Calu3 (cell line): ENCODE measurements around the gene RAB1A. TPM values are rescaled to one million over a fixed set of nuclear protein-coding genes. Genes with fewer than 3 reads are reported as not detected.
A peak's percentile ranks its signal among the peaks of the same experiment; 100 is the strongest.

Experiments used
- BruUV-seq: library from RNA; stranded (reverse); fragments of 400-500 nt; replicated peaks from 2 replicates; lab custom pipeline; 2021; lab: Mats Ljungman, UMichigan
- CTCF ChIA-PET: fragments of 300-600 bp; sonication (Branson Sonifier 250); formaldehyde crosslinking; loops from one replicate; lab custom pipeline; 2022; ENCODE audit warnings: antibody characterized with exemption; lab: Charles Lee
- DNase-seq: peaks from one replicate; pipeline ENCODE4 v3.0.0; 2022
- H3K27ac Mint-ChIP-seq: one replicate; pipeline ENCODE4 v1.8.0; 2022; ENCODE audit warnings: mixed read lengths; ENCODE audit not compliant: unreplicated experiment
- H3K27me3 Mint-ChIP-seq: one replicate; pipeline ENCODE4 v1.8.0; 2022; ENCODE audit warnings: mixed read lengths; ENCODE audit not compliant: unreplicated experiment
- H3K36me3 Mint-ChIP-seq: one replicate; pipeline ENCODE4 v1.8.0; 2022; ENCODE audit warnings: mild to moderate bottlenecking, moderate library complexity, mixed read lengths; ENCODE audit not compliant: insufficient read depth, unreplicated experiment
- H3K4me1 Mint-ChIP-seq: one replicate; pipeline ENCODE4 v1.8.0; 2022; ENCODE audit warnings: mild to moderate bottlenecking, low read depth, mixed read lengths; ENCODE audit not compliant: unreplicated experiment
- H3K4me3 Mint-ChIP-seq: one replicate; pipeline ENCODE4 v1.8.0; 2022; ENCODE audit warnings: mild to moderate bottlenecking, low read depth, moderate library complexity, mixed read lengths; ENCODE audit not compliant: unreplicated experiment
- H3K9me3 Mint-ChIP-seq: one replicate; pipeline ENCODE4 v1.8.0; 2022; ENCODE audit warnings: low read depth, mixed read lengths; ENCODE audit not compliant: unreplicated experiment
- intact Hi-C: fragments of 100-400 bp; cut with micrococcal nuclease; formaldehyde crosslinking; loops from one replicate; pipeline ENCODE4 v1.10.0; 2022; ENCODE audit not compliant: unreplicated experiment
- total RNA-seq: library from RNA; stranded (reverse); gene quantifications from 2 replicates; pipeline ENCODE4 v1.2.3, GENCODE V29; 2022
- TF ChIP-seq, protein P1 (sequence below): fragments of 200-600 bp; IDR thresholded peaks from one replicate; pipeline ENCODE4 v1.8.0; 2022; ENCODE audit warnings: antibody characterized with exemption; ENCODE audit not compliant: unreplicated experiment

The RAB1A gene
- total RNA-seq, 1 experiment from 2014 or later = 148 TPM

DNA sequence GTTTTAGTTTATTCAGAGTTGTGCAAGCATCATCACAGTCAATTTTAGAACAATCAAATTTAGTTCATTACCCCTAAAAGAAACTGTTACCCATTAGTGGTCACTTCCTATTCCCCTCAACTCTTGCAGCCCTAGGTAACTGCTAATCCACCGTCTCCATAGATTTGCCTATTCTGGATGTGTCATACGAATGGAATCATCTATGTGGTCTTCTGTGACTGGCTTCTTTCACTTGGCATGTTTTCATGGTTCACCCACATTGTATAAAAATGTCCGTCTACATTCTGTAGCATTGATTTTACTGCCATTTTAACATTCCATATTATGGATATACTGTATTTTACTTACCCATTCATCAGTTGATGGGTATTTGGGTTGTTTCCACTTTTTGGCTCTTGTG, 79.0 kb downstream of the RAB1A start:
- TF ChIP-seq, protein P1, sequence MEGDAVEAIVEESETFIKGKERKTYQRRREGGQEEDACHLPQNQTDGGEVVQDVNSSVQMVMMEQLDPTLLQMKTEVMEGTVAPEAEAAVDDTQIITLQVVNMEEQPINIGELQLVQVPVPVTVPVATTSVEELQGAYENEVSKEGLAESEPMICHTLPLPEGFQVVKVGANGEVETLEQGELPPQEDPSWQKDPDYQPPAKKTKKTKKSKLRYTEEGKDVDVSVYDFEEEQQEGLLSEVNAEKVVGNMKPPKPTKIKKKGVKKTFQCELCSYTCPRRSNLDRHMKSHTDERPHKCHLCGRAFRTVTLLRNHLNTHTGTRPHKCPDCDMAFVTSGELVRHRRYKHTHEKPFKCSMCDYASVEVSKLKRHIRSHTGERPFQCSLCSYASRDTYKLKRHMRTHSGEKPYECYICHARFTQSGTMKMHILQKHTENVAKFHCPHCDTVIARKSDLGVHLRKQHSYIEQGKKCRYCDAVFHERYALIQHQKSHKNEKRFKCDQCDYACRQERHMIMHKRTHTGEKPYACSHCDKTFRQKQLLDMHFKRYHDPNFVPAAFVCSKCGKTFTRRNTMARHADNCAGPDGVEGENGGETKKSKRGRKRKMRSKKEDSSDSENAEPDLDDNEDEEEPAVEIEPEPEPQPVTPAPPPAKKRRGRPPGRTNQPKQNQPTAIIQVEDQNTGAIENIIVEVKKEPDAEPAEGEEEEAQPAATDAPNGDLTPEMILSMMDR = no peak
- BruUV-seq = no TSS peak
- CTCF ChIA-PET = no interaction called here
- H3K27ac Mint-ChIP-seq = no peak overlapping the region
- peaks cover 8% of the 10 kb centered on the region for H3K36me3 Mint-ChIP-seq
- DNase-seq = no peak
- intact Hi-C loops = no loop called here
- H3K4me3 Mint-ChIP-seq = no peak overlapping the region
- H3K4me1 Mint-ChIP-seq = no peaks in the 10 kb centered on the region
- no peaks in the 10 kb centered on the region for H3K9me3 Mint-ChIP-seq
- H3K27me3 Mint-ChIP-seq = no peaks in the 10 kb centered on the region

DNA sequence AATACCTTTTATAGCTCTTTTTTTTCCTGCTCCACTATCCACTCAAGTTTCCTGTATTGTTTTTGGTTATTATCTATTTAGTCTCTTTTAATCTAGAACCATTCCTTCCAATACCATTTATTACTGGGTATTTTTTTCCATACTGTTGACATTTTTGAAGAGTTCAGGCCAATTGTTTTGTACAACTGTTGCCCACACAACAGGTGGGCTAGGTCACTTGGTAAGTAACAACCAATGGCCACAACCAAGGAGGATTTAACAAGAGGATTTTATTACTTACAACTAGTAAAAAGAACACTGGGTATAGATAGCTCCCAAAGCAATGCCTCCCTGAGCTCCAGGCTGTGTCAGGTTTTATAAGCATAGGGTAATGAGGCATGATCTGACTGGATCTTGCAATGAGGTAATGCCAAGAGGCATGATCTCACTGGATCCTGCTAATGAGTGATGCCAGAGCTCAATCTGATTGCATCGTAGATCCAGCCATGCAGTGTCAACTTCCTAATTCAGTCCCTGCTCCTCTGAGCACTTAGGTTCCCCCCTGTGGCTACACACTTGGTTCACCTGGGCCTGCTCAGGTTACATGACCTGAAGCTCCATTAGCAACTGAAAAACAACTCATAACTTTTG, 80.8 kb downstream of the RAB1A start:
- CTCF ChIA-PET = no interaction called here
- H3K27me3 Mint-ChIP-seq = no peaks in the 10 kb centered on the region
- peaks cover 4% of the 10 kb centered on the region for H3K9me3 Mint-ChIP-seq
- no peak overlapping the region for H3K4me3 Mint-ChIP-seq
- TF ChIP-seq, protein P1 = no peak
- H3K4me1 Mint-ChIP-seq = no peaks in the 10 kb centered on the region
- no peak overlapping the region for H3K27ac Mint-ChIP-seq
- BruUV-seq = no TSS peak
- no peak for DNase-seq
- no peaks in the 10 kb centered on the region for H3K36me3 Mint-ChIP-seq
- intact Hi-C loops = no loop called here

DNA sequence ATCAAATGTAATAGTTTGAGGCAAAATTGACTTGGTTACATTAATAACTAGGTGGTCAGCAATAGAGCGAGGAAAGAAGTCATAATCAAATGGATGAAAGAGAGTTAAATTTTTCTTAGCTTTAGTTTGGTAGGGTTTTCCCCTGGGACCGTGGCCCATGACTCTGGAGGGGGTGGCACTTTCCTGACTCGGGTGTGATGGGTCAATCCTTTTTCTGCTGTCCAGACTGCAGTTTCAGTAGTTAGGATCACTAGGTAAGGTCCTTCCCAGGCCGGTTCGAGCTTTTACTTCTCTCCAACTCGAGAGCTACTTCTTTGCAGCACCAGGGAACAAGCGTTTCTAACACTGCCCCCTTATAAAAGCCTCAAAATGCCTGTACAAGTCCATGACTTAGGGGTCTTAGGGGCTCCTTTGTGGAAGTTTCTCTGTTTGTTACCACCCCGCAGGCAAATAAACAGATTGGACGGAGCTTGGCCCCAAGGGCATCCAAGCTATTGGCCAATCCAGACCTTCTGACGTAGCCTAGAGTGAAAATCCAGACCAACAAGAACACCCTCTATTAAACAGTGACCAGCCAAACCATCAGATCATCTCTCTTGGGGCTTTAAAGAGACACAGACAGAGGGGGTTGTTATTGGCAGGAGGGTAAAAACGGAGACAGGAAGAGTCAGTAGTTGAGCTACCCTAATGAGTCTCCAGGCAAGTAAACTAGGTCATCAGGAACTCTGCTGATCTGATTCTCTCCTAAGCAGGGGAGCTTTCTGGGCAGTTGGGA, 83.1 kb downstream of the RAB1A start:
- intact Hi-C loops = no loop called here
- no peak overlapping the region for H3K4me3 Mint-ChIP-seq
- TF ChIP-seq, protein P1 = no peak
- DNase-seq = no peak
- H3K9me3 Mint-ChIP-seq = peaks cover 5% of the 10 kb centered on the region
- H3K36me3 Mint-ChIP-seq = no peaks in the 10 kb centered on the region
- CTCF ChIA-PET = interaction anchor here (0.7 to 1.7 kb wide), 2 partner anchors 9 to 808 kb away, joined by 4 to 5 read pairs; partner anchors contain the start of gene CEP68
- H3K27ac Mint-ChIP-seq = peak overlapping the region; percentile 16
- no TSS peak for BruUV-seq
- H3K27me3 Mint-ChIP-seq = no peaks in the 10 kb centered on the region
- no peaks in the 10 kb centered on the region for H3K4me1 Mint-ChIP-seq

DNA sequence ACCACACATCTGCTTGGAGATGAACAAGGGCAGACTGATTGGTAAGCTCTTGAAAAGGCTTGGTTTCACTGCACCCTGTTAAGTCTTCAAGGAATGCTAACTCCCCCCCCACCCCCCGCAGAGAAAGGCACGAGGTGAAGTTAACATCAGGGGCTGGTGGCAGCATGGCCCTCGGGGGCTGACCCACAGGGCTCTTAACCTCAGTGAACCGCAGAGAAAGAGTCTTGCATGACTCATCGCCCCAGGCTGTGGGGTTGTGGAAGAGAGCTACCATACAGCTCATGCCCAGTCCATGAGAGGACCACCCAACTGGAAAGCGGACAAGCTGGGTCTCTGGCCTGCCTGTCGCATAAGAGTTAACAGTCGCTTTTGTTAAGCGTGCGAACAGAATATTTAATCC, 84.3 kb downstream of the RAB1A start:
- H3K9me3 Mint-ChIP-seq = peaks cover 5% of the 10 kb centered on the region
- no peak overlapping the region for H3K4me3 Mint-ChIP-seq
- TF ChIP-seq, protein P1 = no peak
- H3K27me3 Mint-ChIP-seq = no peaks in the 10 kb centered on the region
- CTCF ChIA-PET = interaction anchor here (0.8 kb wide), 1 partner anchor 114 kb away, joined by 5 read pairs; no protein-coding TSS in a partner anchor
- intact Hi-C loops = no loop called here
- H3K4me1 Mint-ChIP-seq = peaks cover 1% of the 10 kb centered on the region
- no peaks in the 10 kb centered on the region for H3K36me3 Mint-ChIP-seq
- no TSS peak for BruUV-seq
- no peak overlapping the region for H3K27ac Mint-ChIP-seq
- DNase-seq = no peak
